DOHH2 (cell line): ENCODE data around the gene PTPA.
"Not testable (repeated sequence)": the region's sequence is repeated elsewhere in the genome, so short reads cannot be mapped to it uniquely, and the experiment has no call there.

Source experiments
- H3F3A ChIP-seq: fragments of 200-600 bp; sonication (generic), shearing (Covaris generic); 2 replicates; pipeline ENCODE4 v1.6.0; 2016; ENCODE audit warnings: antibody characterized with exemption, mild to moderate bottlenecking; ENCODE audit not compliant: control insufficient read depth, insufficient read depth
- H3K27ac ChIP-seq: fragments of 200-600 bp; sonication (generic); 2 replicates; pipeline ENCODE4 v1.5.1; 2014; ENCODE audit warnings: low read depth, mild to moderate bottlenecking, low read length, moderate library complexity
- H3K27me3 ChIP-seq: fragments of 200-600 bp; sonication (generic); 2 replicates; pipeline ENCODE4 v1.6.1; 2014; ENCODE audit warnings: mild to moderate bottlenecking, low read length, mixed read lengths; ENCODE audit not compliant: control insufficient read depth
- H3K36me3 ChIP-seq: fragments of 200-600 bp; sonication (generic); 2 replicates; pipeline ENCODE4 v1.6.1; 2014; ENCODE audit warnings: mild to moderate bottlenecking, low read length, moderate library complexity, mixed read lengths; ENCODE audit not compliant: control insufficient read depth
- H3K4me1 ChIP-seq: fragments of 200-600 bp; sonication (generic); 2 replicates; pipeline ENCODE4 v1.6.1; 2014; ENCODE audit warnings: mild to moderate bottlenecking, low read length, mixed read lengths; ENCODE audit not compliant: control insufficient read depth
- H3K4me2 ChIP-seq: fragments of 200-600 bp; sonication (generic); 2 replicates; pipeline ENCODE4 v1.6.0; 2014; ENCODE audit warnings: mild to moderate bottlenecking, low read length, moderate library complexity
- H3K4me3 ChIP-seq: fragments of 200-600 bp; sonication (generic); 2 replicates; pipeline ENCODE4 v1.5.1; 2014; ENCODE audit warnings: mild to moderate bottlenecking, low read length, mixed read lengths
- H3K79me2 ChIP-seq: fragments of 200-600 bp; sonication (generic); 2 replicates; pipeline ENCODE4 v1.6.1; 2014; ENCODE audit warnings: mild to moderate bottlenecking, low read length, mixed read lengths; ENCODE audit not compliant: control insufficient read depth
- H3K9me2 ChIP-seq: fragments of 200-600 bp; sonication (generic); replicated peaks from 2 replicates; pipeline ENCODE4 v1.6.1; 2014; ENCODE audit warnings: mild to moderate bottlenecking, low read length, mixed read lengths; ENCODE audit not compliant: control insufficient read depth
- H3K9me3 ChIP-seq: fragments of 200-600 bp; sonication (generic); 2 replicates; pipeline ENCODE4 v1.6.1; 2014; ENCODE audit warnings: antibody characterized with exemption, low read length, mixed read lengths; ENCODE audit not compliant: control insufficient read depth, insufficient read depth
- H4K20me1 ChIP-seq: fragments of 200-600 bp; sonication (generic); 2 replicates; pipeline ENCODE4 v1.6.0; 2014; ENCODE audit warnings: low read depth, mild to moderate bottlenecking, antibody characterized with exemption, low read length, moderate library complexity; ENCODE audit not compliant: control insufficient read depth, insufficient read depth
- CTCF ChIP-seq: fragments of 200-600 bp; sonication (generic); IDR thresholded peaks from one replicate; pipeline ENCODE4 v1.5.1; 2014; ENCODE audit warnings: antibody characterized with exemption, mild to moderate bottlenecking, low read depth, low read length; ENCODE audit not compliant: poor library complexity, severe bottlenecking
- EZH2phosphoT487 ChIP-seq: fragments of 200-600 bp; sonication (generic); IDR thresholded peaks from 2 replicates; pipeline ENCODE4 v1.6.1; 2017; ENCODE audit warnings: borderline replicate concordance, mild to moderate bottlenecking, antibody characterized with exemption, low read length, moderate library complexity, mixed read lengths

PTPA gene

DNA sequence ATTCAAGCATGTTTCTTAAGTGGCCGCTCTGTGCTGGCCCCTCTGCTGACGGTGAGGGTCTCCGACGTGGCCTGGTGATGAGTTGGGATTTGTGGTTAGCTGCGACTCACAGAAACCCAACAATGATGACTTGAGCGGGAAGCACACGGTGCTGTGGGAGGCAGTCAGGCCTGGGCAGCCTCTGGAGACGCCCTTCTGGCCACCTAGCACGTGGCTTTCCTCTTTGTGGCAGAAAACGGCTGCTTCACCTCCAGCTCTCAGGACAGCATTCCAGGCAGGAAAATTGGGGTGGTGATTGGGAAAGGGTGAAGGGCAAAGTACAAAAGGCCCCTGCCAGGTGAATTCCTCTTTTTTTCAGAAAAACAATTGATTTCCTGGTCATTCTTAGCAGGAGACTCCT is 84.4 kb downstream of the PTPA start:
- Histone ChIP-seq H3K4me3 (no peak overlapping the region), H3K9me2 (no peaks in the 10 kb centered on the region), H3K27ac (no peak overlapping the region), H3K9me3 (no peaks in the 10 kb centered on the region; the same call in 1 of the 2 replicates), H3K4me1 (no peaks in the 10 kb centered on the region), H3K4me2 (no peak overlapping the region), H4K20me1 (no peaks in the 10 kb centered on the region), H3F3A (no peaks in the 10 kb centered on the region), H3K79me2 (no peaks in the 10 kb centered on the region), H3K27me3 (peaks cover 9% of the 10 kb centered on the region), H3K36me3 (no peaks in the 10 kb centered on the region)
- TF ChIP-seq EZH2phosphoT487 (no peak), CTCF (no peak)

DNA sequence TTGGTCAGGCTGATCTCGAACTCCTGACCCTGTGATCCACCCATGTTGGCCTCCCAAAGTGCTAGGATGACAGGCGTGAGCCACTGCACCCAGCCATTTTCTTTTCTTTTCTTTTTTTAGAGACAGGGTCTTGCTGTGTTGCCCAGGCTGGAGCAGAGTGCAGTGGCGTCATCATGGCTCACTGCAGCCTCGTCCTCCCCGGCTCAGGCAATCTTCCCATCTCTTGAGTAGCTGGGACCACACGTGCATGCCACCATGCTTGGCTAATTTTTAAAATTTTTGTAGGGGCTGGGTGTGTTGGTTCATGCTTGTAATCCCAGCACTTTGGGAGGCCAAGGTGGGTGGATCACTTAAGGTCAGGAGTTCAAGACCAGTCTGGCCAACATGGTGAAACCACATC is 85.8 kb downstream of the PTPA start:
- not testable (repeated sequence) for H3K4me3 ChIP-seq, H3K4me2 ChIP-seq, H3K9me2 ChIP-seq, H4K20me1 ChIP-seq, H3K27ac ChIP-seq, H3K27me3 ChIP-seq, H3K36me3 ChIP-seq, H3F3A ChIP-seq, H3K4me1 ChIP-seq, H3K9me3 ChIP-seq, H3K79me2 ChIP-seq

DNA sequence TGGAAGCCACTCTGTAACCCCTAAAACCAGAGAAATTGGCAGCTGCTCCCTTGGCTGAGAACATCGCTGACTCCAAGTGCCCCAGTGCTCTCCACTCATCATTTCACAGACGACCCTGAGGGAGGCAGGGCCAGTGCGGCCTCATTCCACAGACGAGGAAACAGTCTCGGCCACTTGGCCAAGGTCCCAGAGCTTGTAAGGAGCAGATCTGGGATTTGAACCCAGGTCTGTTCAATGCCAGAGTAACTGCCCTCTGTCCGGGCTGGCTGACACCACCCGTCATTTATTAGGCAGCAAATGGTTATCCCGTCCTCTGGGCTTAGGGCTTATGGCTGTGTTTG is 86.7 kb downstream of the PTPA start:
- H3K79me2 ChIP-seq: no peaks in the 10 kb centered on the region
- H3K36me3 ChIP-seq: no peaks in the 10 kb centered on the region
- H3K27me3 ChIP-seq: peaks cover 9% of the 10 kb centered on the region
- no peaks in the 10 kb centered on the region for H3F3A ChIP-seq
- no peak overlapping the region for H3K4me3 ChIP-seq
- H3K9me2 ChIP-seq: no peaks in the 10 kb centered on the region
- no peak overlapping the region for H3K4me2 ChIP-seq
- H3K27ac ChIP-seq: no peak overlapping the region
- H3K4me1 ChIP-seq: no peaks in the 10 kb centered on the region
- H3K9me3 ChIP-seq: no peaks in the 10 kb centered on the region
- H4K20me1 ChIP-seq: no peaks in the 10 kb centered on the region
- no peak for TF ChIP-seq EZH2phosphoT487
- TF ChIP-seq CTCF: no peak
